Heart right ventricle (tissue), 16 donors: Measurements from ENCODE around the gene KCNE4. TPM values are rescaled to one million over a fixed set of nuclear protein-coding genes. Genes with fewer than 3 reads are reported as not detected.

ENCODE experiments used
- ATAC-seq, 8 donors: fragments of 200-7000 bp; cut with Tn5 transposase; one replicate each; pipeline ENCODE4 v1.9.1; 2020; ENCODE audit warnings: mild to moderate bottlenecking in 8 of 8, moderate library complexity in 8 of 8, moderate number of reproducible peaks in 1 of 8
- DNase-seq, 2 donors: peaks; one replicate each; pipeline ENCODE4 v3.0.0-alpha.2; 2020
- H3K27ac ChIP-seq, 10 donors: fragments of 200-600 bp; sonication (generic) in 2 of 10; one replicate each; pipeline versions ENCODE4 v1.5.0 to v1.8.0; 2020 to 2022; ENCODE audit warnings: mild to moderate bottlenecking in 3 of 10
- H3K27me3 ChIP-seq, 7 donors: fragments of 200-600 bp; one replicate each; pipeline ENCODE4 v1.8.0; 2021 to 2022; ENCODE audit warnings: mild to moderate bottlenecking in 2 of 7
- H3K36me3 ChIP-seq, 9 donors: fragments of 200-600 bp; sonication (generic) in 1 of 9; one replicate each; pipeline versions ENCODE4 v1.5.0 to v1.8.0; 2020 to 2022; ENCODE audit warnings: mild to moderate bottlenecking in 2 of 9
- H3K4me1 ChIP-seq, 9 donors: fragments of 200-600 bp; sonication (generic) in 1 of 9; one replicate each; pipeline versions ENCODE4 v1.5.0 to v1.8.0; 2020 to 2022; ENCODE audit warnings: mild to moderate bottlenecking in 4 of 9
- H3K4me3 ChIP-seq, 10 donors: fragments of 200-600 bp; sonication (generic) in 2 of 10; one replicate each; pipeline versions ENCODE4 v1.5.0 to v1.8.0; 2020 to 2022; ENCODE audit warnings: mild to moderate bottlenecking in 7 of 10, moderate library complexity in 2 of 10
- H3K9me3 ChIP-seq, 11 donors: fragments of 200-600 bp in 10 of 11; sonication (generic) in 2 of 11; one replicate each; pipeline versions ENCODE4 v1.5.0 to v1.8.0; 2013 to 2022; ENCODE audit warnings: mild to moderate bottlenecking in 2 of 11, control low read depth in 1 of 11, moderate library complexity in 1 of 11
- CTCF ChIP-seq, 9 donors: fragments of 200-600 bp; sonication (generic) in 2 of 9; IDR thresholded peaks; one replicate each; pipeline versions ENCODE4 v1.5.0 to v1.8.0; 2021 to 2022; ENCODE audit warnings: antibody characterized with exemption in 9 of 9, mild to moderate bottlenecking in 5 of 9, moderate library complexity in 1 of 9
- WGBS, 2 donors: extraction: QIAGEN DNeasy Blood & Tissue Kit; methylation state at CpG; one replicate each; pipeline ENCODE4 v1.1.7; 2013; ENCODE audit warnings: inconsistent platforms in 1 of 2; 5-methylcytosine and 5-hydroxymethylcytosine counted together
- intact Hi-C, 10 donors: fragments of 100-400 bp; cut with DNase I; formaldehyde crosslinking; loops; one replicate each; pipeline versions ENCODE4 v1.11.1 to v1.14.2; 2022
- polyA plus RNA-seq, 2 donors: library from polyadenylated mRNA; stranded (reverse); fragments of 200-250 nt; gene quantifications; one replicate each; pipeline ENCODE4 v1.2.3, GENCODE V29; 2013
- total RNA-seq, 10 donors: library from RNA; stranded (reverse); fragmentation: NEBNext Ultra II Directional in 3 of 10; extraction: Animal tissue kit (Norgen Biotek cat#: 25700) in 3 of 10; gene quantifications; one replicate each; pipeline versions ENCODE4 v1.2.1 to v1.2.4, GENCODE V29; 2021 to 2023
- donor health status: Arrhythmogenic right ventricular cardiomyopathy.
- donor health status: ischemic (EF 13 %, LVEDD 7.1; RV severe dilation, severe dysfunction).
- donor health status: healthy with polysubstance abuse.
- donor health status: DM: no; HTN: yes; CAD: no.
- donor health status: DM: no; HTN: no; CAD: no.
- donor health status: ischemic (EF 25% LVEDD 6.9; RV normal size, moderate dysfunction).
- donor health status: ischemic (EF 25% LVEDD 5.7; RV mildly dilated, moderate dysfunction).
- donor health status: healthy.
- donor health status: DM: yes; HTN: yes; CAD: no.
- donor health status: Ischemic cardiomyopathy.
- donor health status: ischemic (EF 35%, LVEDD 5.7; RV mildly dilated, moderate dysfunction).
- donor health status: nonischemic (EF 11% LVEDD 7.7; RV severe dilation, severe dysfunction).
- donor health status: DM: yes; HTN: yes; CAD: no.
- donor health status: PGD.
- donor health status: ischemic (EF 29% LVEDD 5.4; RV normal size, mild dysfunction).
- donor health status: nonischemic (EF 23%, LVEDD 6.1; RV moderate dilation, normal function).

The KCNE4 gene
- total and polyA plus RNA-seq, 12 donors = 0.28 to 5.2 (median 1.4) TPM

DNA sequence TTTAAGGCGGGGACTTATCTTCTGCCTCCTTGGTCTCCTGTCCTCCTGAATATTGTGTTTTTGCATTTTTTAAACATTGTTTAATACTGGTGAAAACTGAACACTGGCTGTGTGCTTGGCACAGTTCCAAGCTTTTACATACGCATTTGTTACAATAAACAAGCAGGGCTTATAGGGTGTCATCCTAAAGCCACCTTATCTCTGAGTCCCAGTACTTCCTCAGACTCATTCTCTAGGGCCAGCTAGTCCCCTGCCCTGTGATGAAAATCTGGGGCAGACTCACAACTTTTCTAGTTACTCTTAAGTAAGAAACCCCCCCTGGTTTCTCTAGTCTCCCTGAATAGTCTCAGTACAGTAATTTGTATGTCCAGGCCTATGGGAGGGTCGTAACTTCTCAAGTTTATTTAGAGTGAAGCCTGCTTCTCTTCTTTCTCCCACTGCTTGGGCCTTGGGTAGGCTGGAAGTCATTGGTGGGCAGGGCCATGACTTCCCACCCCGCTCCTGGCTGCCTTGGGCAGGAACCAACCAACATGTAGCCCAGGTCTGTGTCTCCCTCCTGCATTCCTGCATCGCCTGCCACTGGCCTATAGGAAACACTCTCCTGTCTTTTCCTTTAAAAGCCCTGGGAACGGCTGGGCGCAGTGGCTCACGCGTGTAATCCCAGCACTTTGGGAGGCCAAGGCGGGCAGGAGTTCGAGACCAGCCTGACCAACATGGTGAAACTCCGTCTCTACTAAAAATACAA, 7.7 kb upstream of the KCNE4 start:
- no peak for DNase-seq
- Histone ChIP-seq H3K9me3 (no peaks in the 10 kb centered on the region), H3K4me3 (no peak overlapping the region), H3K27ac (peak overlapping the region in 1 of 10 donors; percentile 66), H3K4me1 (peaks cover 0 to 48% (median 8%) of the 10 kb centered on the region in 9 donors), H3K36me3 (no peaks in the 10 kb centered on the region), H3K27me3 (no peaks in the 10 kb centered on the region)
- 92 to 93% methylated on average over 12 of the region's 12 CpGs for WGBS, 2 donors
- no peak for TF ChIP-seq CTCF (IDR thresholded peaks at IDR 0.05)
- no peak for ATAC-seq
- intact Hi-C loops = no loop called here

DNA sequence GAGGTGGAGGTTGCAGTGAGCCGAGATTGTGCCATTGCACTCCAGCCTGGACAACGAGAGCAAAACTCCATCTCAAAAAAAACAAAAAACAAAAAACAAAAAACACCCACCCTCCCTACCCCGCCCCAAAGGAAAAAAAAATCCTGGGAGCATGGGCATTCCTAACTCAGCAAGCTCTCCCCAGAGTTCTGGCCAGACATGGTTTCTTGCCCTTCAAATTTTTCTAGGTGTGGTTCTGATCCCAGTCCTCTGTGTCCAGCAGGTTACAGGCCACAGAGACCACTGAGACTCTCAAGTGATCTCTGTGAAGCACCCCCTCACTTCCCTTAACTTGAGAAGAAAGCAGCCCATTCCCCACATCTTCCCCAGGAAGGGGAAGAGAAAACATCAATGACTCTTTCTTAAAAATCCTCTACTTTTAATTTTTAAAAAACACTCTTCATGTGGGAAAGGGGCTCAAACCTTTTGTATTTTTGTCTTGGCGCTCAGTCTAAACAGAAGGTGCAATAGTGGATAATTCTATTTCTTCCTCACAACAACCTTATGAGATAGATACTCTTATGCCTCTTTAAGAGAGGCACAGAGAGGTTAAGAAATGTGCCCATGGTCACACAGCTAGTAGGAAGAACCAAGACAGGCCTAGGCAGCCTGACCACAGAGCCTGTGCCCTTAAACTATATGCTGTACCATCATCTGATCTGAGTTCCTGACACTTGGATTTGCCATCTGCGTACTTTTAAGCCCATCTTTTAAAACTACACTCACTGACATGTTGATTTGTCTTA, 6.9 kb upstream of the KCNE4 start:
- DNase-seq = no peak
- Histone ChIP-seq H3K27me3 (no peaks in the 10 kb centered on the region), H3K27ac (no peak overlapping the region), H3K4me1 (peaks cover 0 to 48% (median 8%) of the 10 kb centered on the region in 9 donors), H3K36me3 (no peaks in the 10 kb centered on the region), H3K4me3 (no peak overlapping the region), H3K9me3 (no peaks in the 10 kb centered on the region)
- ATAC-seq = no peak
- 95 to 98% methylated on average over 5 of the region's 5 CpGs for WGBS, 2 donors
- TF ChIP-seq CTCF (IDR thresholded peaks at IDR 0.05) = no peak
- intact Hi-C loops = no loop called here

DNA sequence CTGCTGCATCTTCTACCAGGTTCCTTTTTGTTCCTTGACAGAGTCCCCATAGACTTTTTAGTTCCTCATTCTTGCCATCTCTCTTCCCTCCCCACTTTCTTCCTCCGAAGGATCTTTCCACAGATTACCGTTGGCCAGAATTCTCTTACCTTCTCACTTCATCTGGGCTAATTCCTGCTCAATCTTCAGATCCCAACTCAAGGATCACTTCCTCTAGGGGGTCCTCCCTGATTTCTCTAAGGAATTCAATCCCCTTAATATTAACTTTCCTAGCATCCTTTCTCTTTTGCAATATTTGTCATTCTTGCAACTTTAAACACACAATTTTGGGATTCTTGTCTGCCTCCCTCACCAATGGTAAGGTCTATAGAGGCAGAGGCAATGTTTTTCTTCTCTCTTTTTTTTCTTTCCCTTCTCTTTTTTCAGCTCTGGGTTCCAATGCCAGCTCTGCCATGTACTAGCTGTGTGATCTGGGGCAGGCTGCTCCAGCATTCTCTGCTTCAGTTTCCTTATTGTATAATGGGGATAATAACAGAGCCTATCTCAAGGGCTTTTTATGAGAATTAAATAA, 5.4 kb upstream of the KCNE4 start:
- TF ChIP-seq CTCF (IDR thresholded peaks at IDR 0.05) = no peak
- Histone ChIP-seq H3K27ac (peak overlapping the region in 6 of 10 donors; percentile 15 to 82 (median 56)), H3K4me3 (no peak overlapping the region), H3K36me3 (no peaks in the 10 kb centered on the region), H3K27me3 (no peaks in the 10 kb centered on the region), H3K4me1 (peaks cover 0 to 41% (median 8%) of the 10 kb centered on the region in 9 donors), H3K9me3 (no peaks in the 10 kb centered on the region)
- WGBS, 2 donors = 82 to 92% methylated on average over 2 of the region's 2 CpGs
- ATAC-seq = no peak
- intact Hi-C loops = no loop called here
- no peak for DNase-seq

DNA sequence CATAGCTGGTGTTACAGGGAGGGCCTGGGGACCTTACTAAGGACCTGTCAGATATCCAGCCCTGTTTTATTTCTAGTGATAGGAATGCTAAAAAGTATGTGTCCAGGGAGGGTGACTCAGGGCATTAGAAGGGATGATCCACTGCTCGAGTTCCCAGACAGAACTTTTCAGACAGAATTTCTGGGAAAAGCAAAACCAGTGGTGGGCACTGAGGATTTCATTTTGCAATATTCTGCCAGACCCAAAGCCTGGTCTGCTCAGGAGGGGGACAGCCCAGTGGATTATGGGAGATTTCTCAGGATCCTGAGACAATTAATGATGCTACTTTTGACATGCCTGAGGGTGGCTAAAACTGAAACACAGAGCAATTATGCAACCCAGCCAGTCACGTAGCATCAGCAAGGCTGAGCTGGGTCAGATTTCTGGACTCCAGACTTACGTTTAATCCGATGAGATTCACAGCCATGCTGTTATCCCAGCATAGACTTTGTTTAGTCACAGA, 4.7 kb upstream of the KCNE4 start:
- WGBS, 2 donors = 29 to 35% methylated on average over 4 of the region's 4 CpGs
- DNase-seq = no peak
- intact Hi-C loops = no loop called here

More for the DNA sequence above, 4.7 kb upstream of the KCNE4 start:
- ATAC-seq = peak in 7 of 8 donors; percentile 18 to 74 (median 43)
- no peak for TF ChIP-seq CTCF (IDR thresholded peaks at IDR 0.05)
- Histone ChIP-seq H3K4me1 (peaks cover 0 to 37% (median 8%) of the 10 kb centered on the region in 9 donors), H3K9me3 (no peaks in the 10 kb centered on the region), H3K36me3 (no peaks in the 10 kb centered on the region), H3K4me3 (no peak overlapping the region), H3K27me3 (no peaks in the 10 kb centered on the region), H3K27ac (peak overlapping the region in 8 of 10 donors; percentile 15 to 82 (median 54))
